ENCODE results near the gene CHRNB2. TPM values are rescaled to one million over a fixed set of nuclear protein-coding genes. Genes with fewer than 3 reads are reported as not detected.
A peak's percentile ranks its signal among the peaks of the same experiment; 100 is the strongest.

Gene CHRNB2
- total RNA-seq, 6 donors from 2014 or later, result 0.15 TPM; not detected in 5

GRCh38 chr1:154607106-154607608 lies 39.6 kb downstream of the CHRNB2 start:
- Histone ChIP-seq H3K27ac (peak overlapping the region; percentile 97), H3K27me3 (no peaks in the 10 kb centered on the region), H3K4me3 (peak overlapping the region; percentile 36 to 86 (median 63)), H3K36me3 (peaks cover 0 to 12% (median 3%) of the 10 kb centered on the region in 4 donors), H3K9me3 (no peaks in the 10 kb centered on the region), H3K4me1 (peaks cover 47 to 59% (median 57%) of the 10 kb centered on the region in 4 donors)
- TF ChIP-seq EP300 (IDR thresholded peaks at IDR 0.05) (no peak), CTCF (IDR thresholded peaks at IDR 0.05) (no peak), POLR2AphosphoS5 (IDR thresholded peaks at IDR 0.05) (no peak), POLR2A (IDR thresholded peaks at IDR 0.05) (no peak)
- whole genome bisulfite sequencing, 2 donors, result 3 to 8% methylated on average over 10 to 11 of the region's 11 CpGs
- DNase-seq (no peak), ATAC-seq (ENCODE audit: low FRiP score in 2 of 2) (no peak)

GRCh38 chr1:154607609-154608396 lies 40.2 kb downstream of the CHRNB2 start, which contains the start of gene ADAR:
TSS of gene ADAR (minus strand) at chr1:154608186. CDS start at chr1:154608006, 180 bp downstream.
- peak; percentile 94 to 96 for DNase-seq
- H3K27ac ChIP-seq, result peak within 1 kb of the TSS; percentile 97
- H3K9me3 ChIP-seq, result no peaks in the 10 kb centered on the region
- H3K36me3 ChIP-seq, result peaks cover 0 to 5% (median 0%) of the 10 kb centered on the region in 4 donors
- 0 to 1% methylated on average over 14 to 46 of the region's 59 CpGs for WGBS, 2 donors
- TF ChIP-seq POLR2AphosphoS5 (IDR thresholded peaks at IDR 0.05) (peak; percentile 64 to 74), EP300 (IDR thresholded peaks at IDR 0.05) (no peak), CTCF (IDR thresholded peaks at IDR 0.05) (peak in 2 of 6 experiments; percentile 5 to 9), POLR2A (IDR thresholded peaks at IDR 0.05) (peak in 3 of 4 donors; percentile 58 to 81 (median 60))
- peak within 1 kb of the TSS; percentile 36 to 86 (median 63) for H3K4me3 ChIP-seq
- H3K4me1 ChIP-seq, result peaks cover 41 to 55% (median 50%) of the 10 kb centered on the region in 4 donors
- H3K27me3 ChIP-seq, result no peaks in the 10 kb centered on the region
- peak; percentile 94 to 97 for ATAC-seq (ENCODE audit: low FRiP score in 2 of 2)

- H3K4me1 ChIP-seq, result peaks cover 35 to 46% (median 43%) of the 10 kb centered on the region in 4 donors
- 6 to 10% methylated on average over 19 to 33 of the region's 37 CpGs for WGBS, 2 donors
- H3K27ac ChIP-seq, result peak overlapping the region; percentile 97
Observed at GRCh38 chr1:154608397-154609270, 41.1 kb downstream of the CHRNB2 start.

More at GRCh38 chr1:154608397-154609270, 41.1 kb downstream of the CHRNB2 start:
- Histone ChIP-seq H3K4me3 (peak overlapping the region; percentile 36 to 86 (median 63)), H3K36me3 (no peaks in the 10 kb centered on the region), H3K9me3 (no peaks in the 10 kb centered on the region), H3K27me3 (no peaks in the 10 kb centered on the region)
- ATAC-seq (ENCODE audit: low FRiP score in 2 of 2), result peak; percentile 62 to 68
- DNase-seq, result peak; percentile 32 to 80
- TF ChIP-seq CTCF (IDR thresholded peaks at IDR 0.05) (no peak), POLR2AphosphoS5 (IDR thresholded peaks at IDR 0.05) (peak in 1 of 2 donors; percentile 5)
